ENCODE data around the gene OR10K1. TPM values are rescaled to one million over a fixed set of nuclear protein-coding genes. Genes with fewer than 3 reads are reported as not detected.

The OR10K1 gene
- total and polyA plus RNA-seq, 2 donors (not counting 1 experiment from before 2014, with no cell fraction given) = not detected

GRCh38 chr1:158434741-158435140 is 26.9 kb upstream of the OR10K1 start:
- Histone ChIP-seq H3K4me3 (ENCODE audit: control extremely low read depth in 1 of 5, extremely low read depth in 1 of 5, insufficient read depth in 1 of 5, low read depth in 2 of 5, low read length in 4 of 5) (no peak overlapping the region), H4K20me1 (ENCODE audit: control insufficient read depth, insufficient read depth, low read length, poor library complexity, severe bottlenecking) (no peaks in the 10 kb centered on the region), H3K27ac (ENCODE audit: low read length in 2 of 2) (no peak overlapping the region), H3K9ac (ENCODE audit: low read length) (no peak overlapping the region), H3K4me2 (replicated peaks; ENCODE audit: low read depth, low read length, poor library complexity, severe bottlenecking) (no peak overlapping the region), H3K9me3 (ENCODE audit: control extremely low read depth in 1 of 3, control insufficient read depth in 2 of 3, insufficient read depth in 1 of 3, low read length in 2 of 3) (peaks cover 1 to 13% (median 6%) of the 10 kb centered on the region in 3 donors), H3K27me3 (replicated peaks in 1 of 4; ENCODE audit: control extremely low read depth in 1 of 4, control insufficient read depth in 3 of 4, insufficient read depth in 4 of 4, low read length in 3 of 4) (peaks cover 0 to 15% (median 7%) of the 10 kb centered on the region in 4 experiments), H3K36me3 (replicated peaks in 1 of 2; ENCODE audit: control extremely low read depth in 1 of 2, control insufficient read depth in 1 of 2, extremely low read depth in 1 of 2, insufficient read depth in 2 of 2, low read length in 1 of 2) (no peaks in the 10 kb centered on the region), H2AFZ (ENCODE audit: insufficient read depth, low read depth, low read length, poor library complexity, severe bottlenecking) (no peak overlapping the region), H3K4me1 (ENCODE audit: control insufficient read depth in 2 of 2, insufficient read depth in 2 of 2, low read length in 2 of 2) (no peaks in the 10 kb centered on the region), H3K79me2 (ENCODE audit: control insufficient read depth, insufficient read depth, low read length) (no peaks in the 10 kb centered on the region)
- no peaks in the 10 kb centered on the region for H3K4me1 Mint-ChIP-seq
- TF ChIP-seq, protein P1, sequence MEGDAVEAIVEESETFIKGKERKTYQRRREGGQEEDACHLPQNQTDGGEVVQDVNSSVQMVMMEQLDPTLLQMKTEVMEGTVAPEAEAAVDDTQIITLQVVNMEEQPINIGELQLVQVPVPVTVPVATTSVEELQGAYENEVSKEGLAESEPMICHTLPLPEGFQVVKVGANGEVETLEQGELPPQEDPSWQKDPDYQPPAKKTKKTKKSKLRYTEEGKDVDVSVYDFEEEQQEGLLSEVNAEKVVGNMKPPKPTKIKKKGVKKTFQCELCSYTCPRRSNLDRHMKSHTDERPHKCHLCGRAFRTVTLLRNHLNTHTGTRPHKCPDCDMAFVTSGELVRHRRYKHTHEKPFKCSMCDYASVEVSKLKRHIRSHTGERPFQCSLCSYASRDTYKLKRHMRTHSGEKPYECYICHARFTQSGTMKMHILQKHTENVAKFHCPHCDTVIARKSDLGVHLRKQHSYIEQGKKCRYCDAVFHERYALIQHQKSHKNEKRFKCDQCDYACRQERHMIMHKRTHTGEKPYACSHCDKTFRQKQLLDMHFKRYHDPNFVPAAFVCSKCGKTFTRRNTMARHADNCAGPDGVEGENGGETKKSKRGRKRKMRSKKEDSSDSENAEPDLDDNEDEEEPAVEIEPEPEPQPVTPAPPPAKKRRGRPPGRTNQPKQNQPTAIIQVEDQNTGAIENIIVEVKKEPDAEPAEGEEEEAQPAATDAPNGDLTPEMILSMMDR (IDR thresholded peaks at IDR 0.05) = no peak
- no peak for TF ChIP-seq EZH2 (IDR thresholded peaks at IDR 0.05; ENCODE audit: borderline replicate concordance, insufficient read depth, low read depth, low read length, poor library complexity, severe bottlenecking)
- H3K4me3 Mint-ChIP-seq = no peak overlapping the region
- CTCF ChIA-PET = no interaction called here
- intact Hi-C loops (cut with micrococcal nuclease) = no loop called here
- H3K27ac Mint-ChIP-seq = no peak overlapping the region
- POLR2A ChIA-PET = no interaction called here
- peaks cover 4% of the 10 kb centered on the region for H3K9me3 Mint-ChIP-seq (ENCODE audit: insufficient read depth)
- WGBS (ENCODE audit: insufficient coverage) = 71% methylated on average over 2 of the region's 3 CpGs
- peaks cover 24% of the 10 kb centered on the region for H3K27me3 Mint-ChIP-seq
- DNase-seq (no peak), ATAC-seq (ENCODE audit: low read depth) (no peak)

- Histone ChIP-seq H3K36me3 (replicated peaks in 1 of 2; ENCODE audit: control extremely low read depth in 1 of 2, control insufficient read depth in 1 of 2, extremely low read depth in 1 of 2, insufficient read depth in 2 of 2, low read length in 1 of 2) (no peaks in the 10 kb centered on the region), H3K27ac (ENCODE audit: low read length in 2 of 2) (no peak overlapping the region), H3K9ac (ENCODE audit: low read length) (no peak overlapping the region), H3K4me3 (ENCODE audit: control extremely low read depth in 1 of 5, extremely low read depth in 1 of 5, insufficient read depth in 1 of 5, low read depth in 2 of 5, low read length in 4 of 5) (no peak overlapping the region), H3K4me1 (ENCODE audit: control insufficient read depth in 2 of 2, insufficient read depth in 2 of 2, low read length in 2 of 2) (no peaks in the 10 kb centered on the region), H4K20me1 (ENCODE audit: control insufficient read depth, insufficient read depth, low read length, poor library complexity, severe bottlenecking) (no peaks in the 10 kb centered on the region), H3K79me2 (ENCODE audit: control insufficient read depth, insufficient read depth, low read length) (no peaks in the 10 kb centered on the region), H3K9me3 (ENCODE audit: control extremely low read depth in 1 of 3, control insufficient read depth in 2 of 3, insufficient read depth in 1 of 3, low read length in 2 of 3) (peaks cover 0 to 1% (median 0%) of the 10 kb centered on the region in 3 donors), H2AFZ (ENCODE audit: insufficient read depth, low read depth, low read length, poor library complexity, severe bottlenecking) (no peak overlapping the region), H3K27me3 (replicated peaks in 1 of 4; ENCODE audit: control extremely low read depth in 1 of 4, control insufficient read depth in 3 of 4, insufficient read depth in 4 of 4, low read length in 3 of 4) (no peaks in the 10 kb centered on the region), H3K4me2 (replicated peaks; ENCODE audit: low read depth, low read length, poor library complexity, severe bottlenecking) (no peak overlapping the region)
- Mint-ChIP-seq H3K9me3 (ENCODE audit: insufficient read depth) (no peaks in the 10 kb centered on the region), H3K27ac (no peak overlapping the region), H3K27me3 (peaks cover 25% of the 10 kb centered on the region), H3K4me3 (no peak overlapping the region), H3K4me1 (no peaks in the 10 kb centered on the region)
- DNase-seq = no peak
- ChIA-PET POLR2A (no interaction called here), CTCF (no interaction called here)
- TF ChIP-seq, protein P1 (IDR thresholded peaks at IDR 0.05) = no peak
- no peak for TF ChIP-seq EZH2 (IDR thresholded peaks at IDR 0.05; ENCODE audit: borderline replicate concordance, insufficient read depth, low read depth, low read length, poor library complexity, severe bottlenecking)
- no peak for ATAC-seq (ENCODE audit: low read depth)
- WGBS (ENCODE audit: insufficient coverage) = 94% methylated on average over 2 of the region's 4 CpGs
- intact Hi-C loops (cut with micrococcal nuclease) = no loop called here
Observed at GRCh38 chr1:158445376-158445775, 16.3 kb upstream of the OR10K1 start.
